Esophagus muscularis mucosa (tissue), 3 donors: ENCODE results near the gene PHF5A.

Experiments
- POLR2A ChIP-seq: fragments of 450-650 bp; IDR thresholded peaks from one replicate; pipeline ENCODE4 v1.6.1; 2017; ENCODE audit warnings: antibody characterized with exemption, moderate library complexity, mild to moderate bottlenecking, low read depth
- TF ChIP-seq, protein P1 (sequence below), 3 experiments: fragments of 200-600 bp in 2 of 3; fragments of 450-650 bp in 1 of 3; sonication (generic) in 2 of 3; IDR thresholded peaks; one replicate each; pipeline ENCODE4 v1.5.1; 2017 to 2019; ENCODE audit warnings: antibody characterized with exemption in 3 of 3, mild to moderate bottlenecking in 2 of 3, moderate library complexity in 1 of 3

DNA sequence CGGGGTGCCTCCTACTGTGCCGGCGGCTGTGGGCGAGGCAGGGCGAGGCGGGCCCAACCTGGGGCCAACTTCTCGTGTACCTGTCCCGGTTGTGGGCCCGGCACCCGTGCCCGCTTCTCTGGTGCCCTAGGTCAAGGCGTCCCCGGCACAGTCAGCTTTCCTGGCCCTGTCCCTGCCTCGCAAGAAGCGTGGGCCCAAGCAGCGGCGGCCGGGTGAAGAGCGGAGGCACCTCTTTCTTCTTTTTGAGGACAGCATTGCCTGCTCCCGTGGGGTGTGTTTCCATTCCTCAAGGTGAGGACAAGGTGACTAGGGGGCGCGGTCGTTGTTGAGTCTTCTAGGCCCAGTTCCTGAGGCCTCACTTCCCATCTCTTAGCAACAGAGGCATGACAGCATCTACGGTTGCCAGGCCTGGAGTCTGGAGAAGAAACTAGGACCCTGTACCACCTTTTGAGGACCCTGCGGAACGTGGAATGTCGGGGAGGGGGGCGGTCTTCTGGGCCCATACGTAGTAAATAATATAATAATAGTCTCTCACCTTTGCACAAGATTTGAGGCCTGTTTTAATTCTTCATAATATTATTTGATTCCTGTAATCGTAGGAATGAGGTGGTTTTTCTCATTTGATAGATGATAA is 843 bp upstream of the PHF5A start:
- TF ChIP-seq, protein P1, sequence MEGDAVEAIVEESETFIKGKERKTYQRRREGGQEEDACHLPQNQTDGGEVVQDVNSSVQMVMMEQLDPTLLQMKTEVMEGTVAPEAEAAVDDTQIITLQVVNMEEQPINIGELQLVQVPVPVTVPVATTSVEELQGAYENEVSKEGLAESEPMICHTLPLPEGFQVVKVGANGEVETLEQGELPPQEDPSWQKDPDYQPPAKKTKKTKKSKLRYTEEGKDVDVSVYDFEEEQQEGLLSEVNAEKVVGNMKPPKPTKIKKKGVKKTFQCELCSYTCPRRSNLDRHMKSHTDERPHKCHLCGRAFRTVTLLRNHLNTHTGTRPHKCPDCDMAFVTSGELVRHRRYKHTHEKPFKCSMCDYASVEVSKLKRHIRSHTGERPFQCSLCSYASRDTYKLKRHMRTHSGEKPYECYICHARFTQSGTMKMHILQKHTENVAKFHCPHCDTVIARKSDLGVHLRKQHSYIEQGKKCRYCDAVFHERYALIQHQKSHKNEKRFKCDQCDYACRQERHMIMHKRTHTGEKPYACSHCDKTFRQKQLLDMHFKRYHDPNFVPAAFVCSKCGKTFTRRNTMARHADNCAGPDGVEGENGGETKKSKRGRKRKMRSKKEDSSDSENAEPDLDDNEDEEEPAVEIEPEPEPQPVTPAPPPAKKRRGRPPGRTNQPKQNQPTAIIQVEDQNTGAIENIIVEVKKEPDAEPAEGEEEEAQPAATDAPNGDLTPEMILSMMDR (IDR thresholded peaks at IDR 0.05), result peak in 1 of 3 experiments; percentile 15
- TF ChIP-seq POLR2A, result no peak
